GM10847 (cell line): Measurements from ENCODE around the gene ENPP7.

Experiments used
- POLR2A ChIP-seq: IDR thresholded peaks from 2 replicates; pipeline ENCODE4 v1.6.1; 2011; ENCODE audit not compliant: insufficient read length; ENCODE audit errors: extremely low read depth

Gene ENPP7

GRCh38 chr17:79776376-79777119, 45.8 kb downstream of the ENPP7 start:
- TF ChIP-seq POLR2A = no peak

DNA sequence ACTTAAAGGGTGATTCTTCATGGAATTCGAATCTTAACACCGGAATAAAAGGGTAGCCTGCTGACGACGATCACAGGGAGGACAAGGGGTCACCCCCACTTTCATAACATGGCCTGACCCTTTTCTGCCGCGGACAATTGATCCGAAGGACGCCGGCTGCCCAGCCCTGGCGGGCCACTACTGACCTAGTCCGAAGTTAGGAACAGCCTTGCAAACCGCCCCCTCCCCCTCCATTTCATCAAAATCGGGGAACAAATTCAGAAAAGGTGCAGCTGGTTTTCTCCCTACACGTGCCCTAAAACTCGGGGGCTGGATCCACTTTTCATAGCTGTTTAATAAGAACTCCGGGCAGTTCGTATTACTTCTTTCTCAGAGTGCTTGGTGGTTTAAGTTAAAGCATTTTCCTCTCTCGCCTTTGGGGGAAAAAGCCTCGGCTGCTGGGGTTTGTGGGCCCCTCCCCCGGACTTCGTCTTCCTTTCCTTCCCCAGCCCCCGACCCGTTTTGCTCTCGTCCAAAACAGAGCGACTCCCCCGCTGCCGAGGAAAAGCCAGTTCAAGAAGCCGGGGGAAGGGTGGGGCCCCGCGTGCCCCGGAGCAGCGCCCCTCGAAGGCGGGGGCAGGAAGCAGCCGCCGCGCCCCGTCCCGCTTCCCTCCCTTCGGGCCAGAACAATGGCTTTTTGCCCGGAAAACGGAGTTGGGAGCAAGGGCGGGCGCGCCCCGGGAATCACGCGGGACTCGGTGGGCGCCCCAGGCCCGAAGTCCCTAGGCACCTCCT, 46.6 kb downstream of the ENPP7 start:
- no peak for TF ChIP-seq POLR2A

DNA sequence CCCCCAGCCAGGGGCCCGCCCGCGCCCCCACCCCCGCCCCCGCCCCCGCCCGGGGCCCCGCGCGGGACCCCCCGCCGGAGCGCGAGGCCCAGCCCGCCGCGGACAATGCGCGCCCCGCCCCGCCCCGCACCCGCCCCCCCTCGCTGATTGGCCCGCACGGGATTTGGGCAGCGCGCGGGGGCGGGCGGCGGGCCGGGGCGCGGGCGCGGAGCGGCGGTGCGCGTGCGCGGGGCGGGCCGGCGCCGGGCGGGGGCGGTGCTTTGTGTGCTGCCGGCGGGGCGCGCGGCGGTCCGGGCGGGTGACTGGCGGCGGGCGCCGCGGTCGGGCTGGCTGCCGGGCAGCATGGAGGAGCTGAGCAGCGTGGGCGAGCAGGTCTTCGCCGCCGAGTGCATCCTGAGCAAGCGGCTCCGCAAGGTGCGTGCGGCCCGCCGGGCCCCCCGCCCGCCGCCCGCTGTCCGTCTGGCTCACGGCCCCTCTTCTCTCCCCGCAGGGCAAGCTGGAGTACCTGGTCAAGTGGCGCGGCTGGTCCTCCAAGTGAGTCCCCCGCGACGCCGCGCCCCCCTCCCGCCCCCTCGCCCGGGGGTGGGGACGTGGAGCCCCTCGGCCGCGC, 47.3 kb downstream of the ENPP7 start, which contains the start of gene CBX2:
TSS of gene CBX2 (plus strand) at position 255 of the 610 bp plus-strand sequence. CDS start at position 343, 88 bp downstream.
- no peak for TF ChIP-seq POLR2A

DNA sequence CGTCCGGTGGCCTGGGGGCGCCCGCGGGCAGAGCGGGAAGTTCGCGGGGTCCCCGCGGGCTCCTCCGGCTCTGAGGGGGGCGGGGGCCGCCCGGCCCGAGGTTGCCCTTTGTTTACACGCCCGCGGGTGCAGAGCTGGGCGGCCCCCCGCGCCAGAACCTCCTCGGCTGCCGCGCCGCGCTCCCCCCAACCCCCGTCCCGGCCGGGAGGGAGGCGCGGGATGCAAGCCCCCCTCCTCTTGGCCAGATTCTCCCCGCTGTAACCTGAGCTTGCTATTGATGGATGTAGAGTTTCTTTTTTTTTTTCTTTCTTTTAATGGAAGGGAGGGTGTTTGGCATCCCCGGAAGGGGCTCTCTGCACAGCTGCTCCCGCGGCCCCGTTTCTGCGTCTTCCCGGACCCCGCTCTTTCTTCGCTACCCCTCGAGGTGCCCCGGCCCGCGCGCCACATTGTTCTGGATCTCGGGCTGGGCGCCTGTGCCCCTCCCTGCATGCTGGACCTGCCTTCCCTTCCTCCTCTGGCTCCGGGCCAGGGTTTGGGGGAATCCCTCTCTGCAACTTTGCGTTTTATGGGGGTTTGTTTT, 47.9 kb downstream of the ENPP7 start:
- TF ChIP-seq POLR2A = no peak

DNA sequence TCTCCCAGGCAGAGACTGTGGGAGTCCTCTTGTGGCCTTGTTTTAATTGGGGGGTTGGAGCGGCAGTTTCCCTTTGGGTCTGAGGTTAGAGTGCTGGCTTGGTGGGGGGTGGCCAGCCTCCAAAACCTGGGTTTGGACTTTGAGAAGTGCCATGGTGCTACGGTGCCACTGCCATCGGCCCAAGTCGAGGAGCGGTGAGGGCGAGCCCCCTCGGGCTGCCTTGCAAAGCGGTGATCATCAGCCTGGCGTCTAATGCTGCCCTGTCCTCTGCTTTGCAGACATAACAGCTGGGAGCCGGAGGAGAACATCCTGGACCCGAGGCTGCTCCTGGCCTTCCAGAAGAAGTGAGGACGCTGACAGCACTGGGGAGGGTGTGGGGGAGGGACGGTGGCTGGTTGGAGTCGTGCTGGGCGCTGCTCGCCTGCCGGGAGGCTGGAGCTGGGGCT, 48.4 kb downstream of the ENPP7 start:
- no peak for TF ChIP-seq POLR2A

DNA sequence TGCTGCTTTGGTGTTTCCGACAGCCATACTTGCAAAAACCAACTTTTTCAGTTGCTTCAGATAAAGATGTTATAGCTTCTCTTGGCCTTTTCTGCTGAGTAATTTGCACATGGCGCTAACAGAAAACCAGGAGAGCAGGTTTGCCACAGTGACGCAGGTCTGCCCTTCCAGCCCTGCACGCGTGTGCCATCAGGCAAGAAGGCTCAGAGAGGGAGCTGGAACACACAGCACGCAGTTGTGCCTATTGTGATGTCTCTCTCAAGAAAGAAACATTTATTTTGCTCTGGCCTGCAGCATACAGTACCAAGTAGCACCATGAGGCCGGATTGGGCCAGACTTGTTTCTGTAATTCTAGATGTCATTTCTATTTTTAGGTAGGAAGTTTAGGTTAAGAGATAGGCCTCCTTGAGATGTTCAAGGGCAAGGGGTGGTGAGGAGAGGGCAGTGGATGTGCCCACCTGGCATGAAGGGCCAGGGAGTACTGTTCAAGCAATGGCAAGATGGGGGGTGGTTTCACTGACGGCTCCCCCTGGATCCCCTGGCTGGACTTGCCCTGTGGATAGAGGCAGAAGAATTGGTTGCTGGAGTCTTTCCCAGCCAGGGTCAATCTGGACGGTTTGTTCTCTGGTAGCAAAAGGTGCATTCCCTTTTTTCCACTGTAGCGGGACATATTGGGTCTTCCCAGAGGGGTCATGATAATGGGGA, 49.1 kb downstream of the ENPP7 start:
- no peak for TF ChIP-seq POLR2A

GRCh38 chr17:79781012-79781650, 50.4 kb downstream of the ENPP7 start:
- no peak for TF ChIP-seq POLR2A

- TF ChIP-seq POLR2A = no peak
Measured at GRCh38 chr17:79781736-79782575, 51.2 kb downstream of the ENPP7 start.

- no peak for TF ChIP-seq POLR2A
Measured at GRCh38 chr17:79783891-79784290, 53.1 kb downstream of the ENPP7 start.

- no peak for TF ChIP-seq POLR2A
Measured at GRCh38 chr17:79784353-79785016, 53.7 kb downstream of the ENPP7 start.

- TF ChIP-seq POLR2A = no peak
Measured at GRCh38 chr17:79785017-79785899, 54.5 kb downstream of the ENPP7 start.
